SK-N-MC (cell line): ENCODE data around the gene FBXO9.

Experiments
- EZH2 ChIP-seq: fragments of 200-600 bp; sonication (generic); IDR thresholded peaks from one replicate; pipeline ENCODE4 v1.6.1; 2017; ENCODE audit warnings: antibody characterized with exemption
- FOXP2 ChIP-seq: optimal IDR thresholded peaks from 2 replicates; pipeline ENCODE3; 2011; ENCODE audit warnings: mild to moderate bottlenecking, moderate library complexity; ENCODE audit not compliant: insufficient read depth; ENCODE audit errors: extremely low read length, control extremely low read depth
- POLR2AphosphoS5 ChIP-seq: IDR thresholded peaks from 2 replicates; pipeline ENCODE4 v1.6.1; 2012; ENCODE audit warnings: mild to moderate bottlenecking, low read depth, low read length, borderline replicate concordance

- TF ChIP-seq EZH2 (no peak), POLR2AphosphoS5 (no peak), FOXP2 (no peak)
Observed at GRCh38 chr6:53112404-53112803, 47.2 kb downstream of the FBXO9 start.
